Prostate gland (tissue), 2 donors: ENCODE measurements around the gene IL17RE.

Experiments
- POLR2AphosphoS5 ChIP-seq: sonication (generic); formaldehyde crosslinking; IDR thresholded peaks from one replicate; pipeline ENCODE4 v1.6.1; 2017; ENCODE audit warnings: antibody characterized with exemption
- TF ChIP-seq, protein P1 (sequence below), 4 experiments: fragments of 200-600 bp in 2 of 4; fragments of 450-650 bp in 2 of 4; sonication (generic) in 2 of 4; IDR thresholded peaks; 1 replicate in 3 of 4; 2 replicates in 1 of 4; pipeline ENCODE4 v1.5.1; 2016 to 2019; ENCODE audit warnings: antibody characterized with exemption in 4 of 4, mild to moderate bottlenecking in 2 of 4, moderate library complexity in 2 of 4

DNA sequence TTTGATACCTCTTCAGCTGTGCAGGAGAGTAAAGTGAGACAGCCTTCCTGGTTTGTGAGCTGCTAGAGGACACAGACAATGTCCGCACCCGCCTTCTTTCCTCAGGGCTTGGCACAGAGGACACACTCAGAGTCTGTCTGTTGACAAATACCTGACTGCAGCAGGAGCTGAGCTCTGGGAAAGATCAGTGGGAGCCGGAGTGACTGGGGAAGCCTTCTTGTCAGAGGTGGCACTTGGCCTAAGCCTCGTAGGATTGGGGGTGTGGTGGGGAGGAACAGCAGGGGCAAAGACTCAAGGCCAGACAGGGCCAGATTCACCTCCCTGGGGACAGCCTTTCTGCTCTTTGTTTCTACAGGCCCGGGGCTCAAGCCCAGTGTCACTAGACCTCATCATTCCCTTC, 11.0 kb downstream of the IL17RE start:
- TF ChIP-seq, protein P1, sequence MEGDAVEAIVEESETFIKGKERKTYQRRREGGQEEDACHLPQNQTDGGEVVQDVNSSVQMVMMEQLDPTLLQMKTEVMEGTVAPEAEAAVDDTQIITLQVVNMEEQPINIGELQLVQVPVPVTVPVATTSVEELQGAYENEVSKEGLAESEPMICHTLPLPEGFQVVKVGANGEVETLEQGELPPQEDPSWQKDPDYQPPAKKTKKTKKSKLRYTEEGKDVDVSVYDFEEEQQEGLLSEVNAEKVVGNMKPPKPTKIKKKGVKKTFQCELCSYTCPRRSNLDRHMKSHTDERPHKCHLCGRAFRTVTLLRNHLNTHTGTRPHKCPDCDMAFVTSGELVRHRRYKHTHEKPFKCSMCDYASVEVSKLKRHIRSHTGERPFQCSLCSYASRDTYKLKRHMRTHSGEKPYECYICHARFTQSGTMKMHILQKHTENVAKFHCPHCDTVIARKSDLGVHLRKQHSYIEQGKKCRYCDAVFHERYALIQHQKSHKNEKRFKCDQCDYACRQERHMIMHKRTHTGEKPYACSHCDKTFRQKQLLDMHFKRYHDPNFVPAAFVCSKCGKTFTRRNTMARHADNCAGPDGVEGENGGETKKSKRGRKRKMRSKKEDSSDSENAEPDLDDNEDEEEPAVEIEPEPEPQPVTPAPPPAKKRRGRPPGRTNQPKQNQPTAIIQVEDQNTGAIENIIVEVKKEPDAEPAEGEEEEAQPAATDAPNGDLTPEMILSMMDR (IDR thresholded peaks at IDR 0.05), result no peak
- TF ChIP-seq POLR2AphosphoS5, result peak; percentile 36
